AG04450 (cell line): ENCODE data around the gene KCTD17. TPM values are rescaled to one million over a fixed set of nuclear protein-coding genes. Genes with fewer than 3 reads are reported as not detected.

Experiments used
- CTCF ChIA-PET: fragments of 300-600, 350-600 bp; formaldehyde crosslinking; extraction: SDS; loops from one replicate; lab custom pipeline; 2022; ENCODE audit warnings: antibody characterized with exemption, inconsistent platforms; lab: Charles Lee
- POLR2A ChIA-PET: fragments of 350-600 bp; formaldehyde crosslinking; extraction: SDS; loops from one replicate; lab custom pipeline; 2021; ENCODE audit warnings: antibody characterized with exemption, inconsistent platforms; lab: Yijun Ruan, JAX
- DNase-seq: peaks from one replicate; pipeline ENCODE4 v3.0.0-alpha.2; 2011; ENCODE audit warnings: low read depth, low spot score
- H3K27ac ChIP-seq: one replicate; pipeline ENCODE4 v1.5.1; 2012; ENCODE audit warnings: low read depth, low read length, control low read depth
- H3K27me3 ChIP-seq: one replicate; pipeline ENCODE4 v1.6.0; 2012; ENCODE audit warnings: low read length; ENCODE audit not compliant: control insufficient read depth, insufficient read depth
- H3K4me3 ChIP-seq: 2 replicates; pipeline ENCODE4 v1.5.1; 2011; ENCODE audit warnings: mild to moderate bottlenecking, low read depth, low read length, control low read depth
- H3K9me3 ChIP-seq: 2 replicates; pipeline ENCODE4 v1.5.1; 2012; ENCODE audit warnings: low read length; ENCODE audit not compliant: control insufficient read depth, insufficient read depth
- CTCF ChIP-seq: IDR thresholded peaks from 2 replicates; pipeline ENCODE4 v1.5.1; 2011; ENCODE audit warnings: low read depth, low read length, control low read depth, inconsistent platforms
- polyA plus RNA-seq: library from polyadenylated mRNA; depleted of rRNA; stranded (reverse); fragments of >200 nt; gene quantifications from 2 replicates; pipeline ENCODE4 v1.2.3, GENCODE V29; 2011

The KCTD17 gene
- polyA plus RNA-seq, 1 experiment = 20.7 TPM

DNA sequence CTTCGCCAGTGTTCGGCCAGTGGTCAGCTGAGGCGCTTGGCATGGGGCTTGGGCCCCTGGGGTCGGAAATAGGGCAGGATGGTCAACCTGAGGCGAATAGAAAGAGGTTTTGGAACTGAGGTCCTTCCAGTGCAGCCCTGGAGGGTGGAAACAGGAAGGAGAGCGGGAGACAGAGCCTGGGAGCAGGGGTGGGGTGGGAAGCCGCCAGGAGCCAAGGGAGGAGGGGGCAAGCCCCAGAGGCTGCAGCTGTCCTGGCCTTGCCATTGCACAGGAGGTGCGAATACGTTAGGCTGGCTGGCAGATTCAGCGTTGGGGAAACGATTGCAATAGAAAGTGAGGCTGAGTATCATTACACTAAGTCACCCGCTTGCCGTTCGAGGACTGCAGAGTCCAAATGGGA is 13.9 kb upstream of the KCTD17 start:
- H3K27me3 ChIP-seq = peaks cover 7% of the 10 kb centered on the region
- CTCF ChIA-PET = no interaction called here
- H3K27ac ChIP-seq = no peak overlapping the region
- DNase-seq = no peak
- H3K4me3 ChIP-seq = no peak overlapping the region
- TF ChIP-seq CTCF = no peak
- POLR2A ChIA-PET = no interaction called here
- no peaks in the 10 kb centered on the region for H3K9me3 ChIP-seq

DNA sequence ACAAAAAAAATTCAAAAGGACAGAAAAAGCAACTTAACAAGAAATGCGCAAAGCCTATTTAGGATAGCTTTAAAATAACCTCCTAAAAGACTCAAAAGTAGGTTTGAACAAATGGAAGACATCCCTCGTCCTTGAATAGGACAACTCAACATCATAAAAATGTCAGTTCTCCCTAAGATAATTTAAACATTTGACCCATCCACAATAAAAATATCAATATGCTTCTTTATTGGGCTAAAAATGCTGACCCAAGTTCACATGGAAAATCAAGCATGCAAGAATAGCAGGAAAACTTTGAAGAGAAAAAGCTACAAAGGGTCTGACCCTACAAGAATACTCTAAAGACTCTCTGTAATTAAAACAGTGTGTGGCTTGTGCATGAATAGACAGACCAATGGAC is 12.1 kb upstream of the KCTD17 start:
- no peak overlapping the region for H3K27ac ChIP-seq
- DNase-seq = no peak
- peaks cover 7% of the 10 kb centered on the region for H3K27me3 ChIP-seq
- no peaks in the 10 kb centered on the region for H3K9me3 ChIP-seq
- TF ChIP-seq CTCF = no peak
- H3K4me3 ChIP-seq = no peak overlapping the region
- ChIA-PET POLR2A (no interaction called here), CTCF (interaction anchor here (1.9 kb wide), 1 partner anchor 18 kb away, joined by 4 read pairs; no protein-coding TSS in a partner anchor)

- no peak for TF ChIP-seq CTCF
- POLR2A ChIA-PET = interaction anchor here (0.5 kb wide), 1 partner anchor 26 kb away, joined by 4 read pairs; no protein-coding TSS in a partner anchor
- Histone ChIP-seq H3K4me3 (no peak overlapping the region), H3K27ac (no peak overlapping the region), H3K9me3 (no peaks in the 10 kb centered on the region), H3K27me3 (no peaks in the 10 kb centered on the region)
- CTCF ChIA-PET = interaction anchor here (0.8 to 2.1 kb wide), 4 partner anchors 9 to 493 kb away, joined by 3 to 11 read pairs (median 3); no protein-coding TSS in a partner anchor
- no peak for DNase-seq
These were observed 8.2 kb upstream of the KCTD17 start for GRCh38 chr22:37043209-37043827.

- Histone ChIP-seq H3K9me3 (no peaks in the 10 kb centered on the region), H3K4me3 (no peak overlapping the region), H3K27me3 (no peaks in the 10 kb centered on the region), H3K27ac (no peak overlapping the region)
- TF ChIP-seq CTCF = peak; percentile 62
- CTCF ChIA-PET = interaction anchor here (0.7 to 2.1 kb wide), 4 partner anchors 11 to 261 kb away, joined by 3 to 11 read pairs (median 3); no protein-coding TSS in a partner anchor
- DNase-seq = no peak
- POLR2A ChIA-PET = no interaction called here
These were observed 7.6 kb upstream of the KCTD17 start for GRCh38 chr22:37043828-37044538.
